Endodermal cell (in vitro differentiated cells): ENCODE measurements around the gene MSH3. TPM values are rescaled to one million over a fixed set of nuclear protein-coding genes. Genes with fewer than 3 reads are reported as not detected.

Experiments
- DNase-seq: peaks from one replicate; pipeline ENCODE4 v3.0.0-alpha.2; 2017
- H3K27ac ChIP-seq: 2 replicates; pipeline ENCODE4 v1.5.1; 2013; ENCODE audit warnings: mild to moderate bottlenecking, low read depth, low read length, moderate library complexity
- H3K27me3 ChIP-seq: 2 replicates; pipeline ENCODE4 v1.6.1; 2013; ENCODE audit warnings: mild to moderate bottlenecking, low read length, moderate library complexity; ENCODE audit not compliant: insufficient read depth, control insufficient read depth, poor library complexity, severe bottlenecking
- H3K36me3 ChIP-seq: 2 replicates; pipeline ENCODE4 v1.7.0; 2013; ENCODE audit warnings: mild to moderate bottlenecking, low read length, moderate library complexity; ENCODE audit not compliant: control insufficient read depth, insufficient read depth
- H3K4me1 ChIP-seq: one replicate; pipeline ENCODE4 v1.7.0; 2013; ENCODE audit warnings: low read length; ENCODE audit not compliant: control insufficient read depth, insufficient read depth
- H3K4me3 ChIP-seq: 2 replicates; pipeline ENCODE4 v1.5.1; 2013; ENCODE audit warnings: mild to moderate bottlenecking, low read length, moderate library complexity
- H3K9ac ChIP-seq: 2 replicates; pipeline ENCODE4 v1.6.1; 2013; ENCODE audit warnings: mild to moderate bottlenecking, low read length, moderate library complexity; ENCODE audit not compliant: poor library complexity, severe bottlenecking; ENCODE audit errors: extremely low read depth
- H3K9me3 ChIP-seq: 2 replicates; pipeline ENCODE4 v1.6.1; 2013; ENCODE audit warnings: mild to moderate bottlenecking, low read length, moderate library complexity; ENCODE audit not compliant: control insufficient read depth
- H3K27ac Mint-ChIP-seq: 2 replicates; pipeline ENCODE4 v1.8.0; 2020; ENCODE audit warnings: mixed read lengths
- H3K27me3 Mint-ChIP-seq: 2 replicates; pipeline ENCODE4 v1.8.0; 2021; ENCODE audit warnings: mild to moderate bottlenecking, mixed read lengths; ENCODE audit not compliant: insufficient read depth
- H3K36me3 Mint-ChIP-seq: 2 replicates; pipeline ENCODE4 v1.8.0; 2020; ENCODE audit warnings: low read depth, mixed read lengths
- H3K4me1 Mint-ChIP-seq: 2 replicates; pipeline ENCODE4 v1.8.0; 2020; ENCODE audit warnings: mixed read lengths
- H3K4me3 Mint-ChIP-seq: 2 replicates; pipeline ENCODE4 v1.8.0; 2020; ENCODE audit warnings: mild to moderate bottlenecking, moderate library complexity, mixed read lengths
- H3K9me3 Mint-ChIP-seq: 2 replicates; pipeline ENCODE4 v1.8.0; 2020; ENCODE audit warnings: mild to moderate bottlenecking, mixed read lengths
- CTCF ChIP-seq: fragments of 200-600 bp; sonication (generic); conservative IDR thresholded peaks from 2 replicates; pipeline ENCODE4 v1.5.0; 2021; ENCODE audit warnings: antibody characterized with exemption, mild to moderate bottlenecking
- WGBS, 2 experiments: methylation state at CpG; one replicate each; pipeline versions ENCODE4 v1.1.5 to v1.1.7; 2013; ENCODE audit warnings: missing lambda C conversion rate in 2 of 2, mixed read lengths in 1 of 2; ENCODE audit not compliant: insufficient coverage in 1 of 2, insufficient read length in 1 of 2; 5-methylcytosine and 5-hydroxymethylcytosine counted together
- total RNA-seq, 2 donors: library from RNA; stranded (reverse); fragmentation: NEBNext Ultra II Directional in 1 of 2; extraction: Animal tissue kit (Norgen Biotek cat#: 25700) in 1 of 2; gene quantifications; 2 replicates in 1 of 2; 3 replicates in 1 of 2; pipeline ENCODE4 v1.2.1, GENCODE V29; 2021

MSH3 gene
- total RNA-seq, 2 donors from 2014 or later, result 17.3 to 25.2 TPM

- H3K9me3 Mint-ChIP-seq, result peaks cover 5% of the 10 kb centered on the region
- H3K27ac ChIP-seq, result no peak overlapping the region
- H3K4me1 ChIP-seq, result no peaks in the 10 kb centered on the region
- WGBS, 2 experiments, result 40% methylated on average over 1 of the region's 1 CpG; no CpG with 5 or more reads in 1 of the 2 experiments
- no peak for TF ChIP-seq CTCF
- no peaks in the 10 kb centered on the region for H3K27me3 Mint-ChIP-seq
- no peak overlapping the region for H3K27ac Mint-ChIP-seq
- H3K36me3 ChIP-seq, result peaks cover 81% of the 10 kb centered on the region
- H3K9me3 ChIP-seq, result no peaks in the 10 kb centered on the region
- no peaks in the 10 kb centered on the region for H3K27me3 ChIP-seq
- H3K4me3 ChIP-seq, result no peak overlapping the region
- no peak for DNase-seq
- H3K36me3 Mint-ChIP-seq, result peaks cover 78% of the 10 kb centered on the region
- H3K4me3 Mint-ChIP-seq, result no peak overlapping the region
- no peaks in the 10 kb centered on the region for H3K4me1 Mint-ChIP-seq
- H3K9ac ChIP-seq, result no peak overlapping the region
These were observed 7.7 kb downstream of the MSH3 start for GRCh38 chr5:80662108-80662507.

GRCh38 chr5:80665057-80665456, 10.6 kb downstream of the MSH3 start:
- Mint-ChIP-seq H3K9me3 (peaks cover 3% of the 10 kb centered on the region), H3K27ac (no peak overlapping the region), H3K4me1 (no peaks in the 10 kb centered on the region), H3K27me3 (no peaks in the 10 kb centered on the region), H3K4me3 (no peak overlapping the region), H3K36me3 (peaks cover 71% of the 10 kb centered on the region)
- no peaks in the 10 kb centered on the region for H3K27me3 ChIP-seq
- no peaks in the 10 kb centered on the region for H3K4me1 ChIP-seq
- no peak overlapping the region for H3K9ac ChIP-seq
- H3K27ac ChIP-seq, result no peak overlapping the region
- WGBS, 2 experiments, result 97 to 98% methylated on average over 4 of the region's 4 CpGs
- no peak overlapping the region for H3K4me3 ChIP-seq
- H3K36me3 ChIP-seq, result peaks cover 68% of the 10 kb centered on the region
- no peaks in the 10 kb centered on the region for H3K9me3 ChIP-seq
- TF ChIP-seq CTCF, result no peak
- DNase-seq, result no peak

- no peaks in the 10 kb centered on the region for H3K27me3 Mint-ChIP-seq
- H3K9me3 Mint-ChIP-seq, result no peaks in the 10 kb centered on the region
- Histone ChIP-seq H3K27ac (no peak overlapping the region), H3K4me1 (no peaks in the 10 kb centered on the region), H3K4me3 (no peak overlapping the region), H3K27me3 (no peaks in the 10 kb centered on the region), H3K36me3 (peaks cover 58% of the 10 kb centered on the region), H3K9ac (no peak overlapping the region), H3K9me3 (no peaks in the 10 kb centered on the region)
- no peak overlapping the region for H3K4me3 Mint-ChIP-seq
- WGBS, 2 experiments, result 80 to 98% methylated on average over 5 to 8 of the region's 8 CpGs
- DNase-seq, result no peak
- H3K36me3 Mint-ChIP-seq, result peaks cover 56% of the 10 kb centered on the region
- H3K27ac Mint-ChIP-seq, result no peak overlapping the region
- no peaks in the 10 kb centered on the region for H3K4me1 Mint-ChIP-seq
- TF ChIP-seq CTCF, result no peak
These were observed 12.9 kb downstream of the MSH3 start for GRCh38 chr5:80667384-80667783.
